Naive B cell (primary cell): ENCODE data around the gene ANO8. TPM values are rescaled to one million over a fixed set of nuclear protein-coding genes. Genes with fewer than 3 reads are reported as not detected.
A peak's percentile ranks its signal among the peaks of the same experiment; 100 is the strongest.

Experiments
- ATAC-seq, 2 donors: fragments of 150-1000 bp; cut with Tn5 transposase; 2 replicates each; pipeline ENCODE4 v1.10.0; 2021; ENCODE audit warnings: low read depth in 2 of 2, mild to moderate bottlenecking in 2 of 2, moderate library complexity in 2 of 2
- DNase-seq: peaks from one replicate; pipeline ENCODE4 v3.0.0; 2022
- H3K27ac Mint-ChIP-seq, 6 donors: one replicate each; pipeline ENCODE4 v1.8.0; 2020 to 2022; ENCODE audit warnings: mild to moderate bottlenecking in 6 of 6, mixed read lengths in 6 of 6, moderate library complexity in 5 of 6, inconsistent platforms in 2 of 6
- H3K27me3 Mint-ChIP-seq, 3 donors: one replicate each; pipeline ENCODE4 v1.8.0; 2021 to 2022; ENCODE audit warnings: mixed read lengths in 3 of 3, mild to moderate bottlenecking in 1 of 3
- H3K36me3 Mint-ChIP-seq, 2 donors: one replicate each; pipeline ENCODE4 v1.8.0; 2020 to 2022; ENCODE audit warnings: mixed read lengths in 2 of 2, inconsistent platforms in 1 of 2, mild to moderate bottlenecking in 1 of 2
- H3K4me1 Mint-ChIP-seq, 3 donors: one replicate each; pipeline ENCODE4 v1.8.0; 2020 to 2022; ENCODE audit warnings: mixed read lengths in 3 of 3, inconsistent platforms in 1 of 3, mild to moderate bottlenecking in 1 of 3, moderate library complexity in 1 of 3
- H3K4me3 Mint-ChIP-seq, 8 donors: one replicate each; pipeline ENCODE4 v1.8.0; 2020 to 2022; ENCODE audit warnings: mild to moderate bottlenecking in 8 of 8, mixed read lengths in 8 of 8, moderate library complexity in 8 of 8, inconsistent platforms in 2 of 8
- H3K9me3 Mint-ChIP-seq, 7 donors: one replicate each; pipeline ENCODE4 v1.8.0; 2020 to 2022; ENCODE audit warnings: mixed read lengths in 7 of 7, mild to moderate bottlenecking in 5 of 7, inconsistent platforms in 2 of 7, moderate library complexity in 1 of 7
- polyA plus RNA-seq, 6 donors: library from polyadenylated mRNA; unstranded; fragments of 300-500 nt; fragmentation: Illumina TruSeq; gene quantifications; one replicate each; pipeline ENCODE4 v1.2.3, GENCODE V29; 2021; ENCODE audit warnings: low read depth in 6 of 6

ANO8 gene
- polyA plus RNA-seq, 6 donors from 2014 or later = not detected

DNA sequence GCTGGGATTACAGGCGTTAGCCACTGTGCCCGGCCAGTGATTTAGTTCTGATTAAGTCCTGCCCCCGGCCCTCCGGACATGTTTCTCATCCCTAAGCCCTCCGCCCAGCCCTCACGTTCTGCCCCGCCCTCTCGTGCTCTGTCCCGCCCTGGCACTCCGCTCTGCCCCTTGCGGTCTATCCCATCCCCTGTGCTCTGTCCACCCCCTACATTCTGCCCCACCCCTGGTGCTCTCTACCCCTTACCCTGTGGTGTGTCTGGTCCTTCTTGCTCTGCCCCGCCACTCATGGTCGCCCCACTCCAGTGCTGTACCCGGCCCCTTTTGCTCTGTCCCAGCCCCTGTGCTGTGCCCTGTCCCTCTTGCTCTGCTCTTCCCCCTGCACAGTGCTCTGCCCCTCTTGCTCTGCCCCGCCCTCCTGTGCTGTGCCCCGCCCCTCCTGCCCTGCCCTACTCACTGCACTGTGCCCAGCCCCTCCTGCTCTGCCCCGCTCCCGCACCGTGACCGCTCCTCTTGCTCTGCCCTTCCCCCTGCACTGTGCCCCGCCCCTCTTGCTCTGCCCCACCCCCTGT lies 5.7 kb upstream of the ANO8 start:
- Mint-ChIP-seq H3K4me3 (peak overlapping the region in 3 of 8 donors; percentile 9 to 20 (median 15)), H3K9me3 (no peaks in the 10 kb centered on the region), H3K4me1 (peaks cover 12 to 25% (median 20%) of the 10 kb centered on the region in 3 donors), H3K36me3 (no peaks in the 10 kb centered on the region), H3K27me3 (no peaks in the 10 kb centered on the region), H3K27ac (no peak overlapping the region)
- ATAC-seq (no peak), DNase-seq (no peak)

DNA sequence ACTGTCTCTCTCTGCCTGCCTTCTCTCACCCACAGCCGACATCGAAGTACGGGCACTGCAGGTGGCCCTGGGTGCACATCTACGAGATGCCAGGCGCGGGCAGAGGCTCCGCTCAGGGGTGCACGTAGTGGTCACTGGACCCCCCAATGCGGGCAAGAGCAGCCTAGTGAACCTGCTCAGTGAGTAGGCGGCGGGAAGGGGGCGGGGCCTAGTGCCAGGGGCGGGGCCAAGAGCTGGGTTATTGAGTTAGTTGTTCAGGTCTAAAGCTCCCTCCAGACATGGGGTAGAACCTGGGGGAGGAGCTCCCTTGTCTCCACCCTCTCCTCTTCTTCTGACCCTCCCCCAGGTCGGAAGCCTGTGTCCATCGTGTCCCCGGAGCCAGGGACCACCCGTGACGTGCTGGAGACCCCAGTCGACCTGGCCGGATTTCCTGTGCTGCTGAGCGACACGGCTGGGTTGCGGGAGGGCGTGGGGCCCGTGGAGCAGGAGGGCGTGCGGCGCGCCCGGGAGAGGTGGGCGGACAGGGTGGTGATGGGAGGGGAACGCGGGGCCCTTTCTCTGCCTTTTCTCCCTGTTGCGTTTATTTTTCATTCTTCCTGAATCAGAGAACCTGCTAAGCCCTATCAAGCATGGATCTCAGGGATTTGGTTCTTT lies 4.6 kb upstream of the ANO8 start:
- H3K4me3 Mint-ChIP-seq = peak overlapping the region in 7 of 8 donors; percentile 60 to 97 (median 84)
- no peaks in the 10 kb centered on the region for H3K9me3 Mint-ChIP-seq
- H3K27me3 Mint-ChIP-seq = no peaks in the 10 kb centered on the region
- no peaks in the 10 kb centered on the region for H3K36me3 Mint-ChIP-seq
- H3K4me1 Mint-ChIP-seq = peaks cover 19 to 35% (median 27%) of the 10 kb centered on the region in 3 donors
- peak overlapping the region in 1 of 6 donors; percentile 22 for H3K27ac Mint-ChIP-seq
- DNase-seq (no peak), ATAC-seq (no peak)

DNA sequence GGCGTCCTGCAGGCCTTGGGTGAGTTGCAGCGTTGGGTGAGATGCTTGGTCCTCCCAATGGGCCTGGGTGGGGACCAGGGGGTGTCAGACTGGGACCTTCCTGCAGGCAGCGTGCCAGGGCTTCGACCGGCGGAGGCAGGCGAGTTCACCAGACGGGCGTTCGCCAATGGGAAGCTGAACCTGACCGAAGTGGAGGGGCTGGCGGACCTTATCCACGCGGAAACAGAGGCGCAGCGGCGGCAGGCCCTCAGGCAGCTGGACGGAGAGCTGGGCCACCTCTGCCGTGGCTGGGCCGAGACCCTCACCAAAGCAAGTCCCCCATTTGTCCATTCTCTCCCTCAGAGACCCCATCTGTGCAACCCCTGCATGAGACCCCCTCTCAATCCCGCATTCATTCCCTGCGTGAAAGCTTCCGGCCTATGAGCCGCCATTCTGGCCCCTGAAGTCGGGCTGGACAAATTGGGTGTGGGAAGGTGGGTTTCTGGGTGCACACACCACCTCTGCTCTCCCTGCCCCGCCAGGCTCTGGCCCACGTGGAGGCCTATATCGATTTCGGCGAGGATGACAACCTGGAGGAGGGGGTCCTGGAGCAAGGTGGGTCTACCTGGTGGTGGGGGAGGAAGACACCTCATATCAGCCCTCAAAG lies 3.9 kb upstream of the ANO8 start:
- Mint-ChIP-seq H3K9me3 (no peaks in the 10 kb centered on the region), H3K27me3 (peaks cover 0 to 6% (median 6%) of the 10 kb centered on the region in 3 donors), H3K36me3 (no peaks in the 10 kb centered on the region), H3K27ac (peak overlapping the region in 1 of 6 donors; percentile 60), H3K4me1 (peaks cover 23 to 40% (median 32%) of the 10 kb centered on the region in 3 donors), H3K4me3 (peak overlapping the region; percentile 80 to 99 (median 96))
- ATAC-seq = no peak
- no peak for DNase-seq

DNA sequence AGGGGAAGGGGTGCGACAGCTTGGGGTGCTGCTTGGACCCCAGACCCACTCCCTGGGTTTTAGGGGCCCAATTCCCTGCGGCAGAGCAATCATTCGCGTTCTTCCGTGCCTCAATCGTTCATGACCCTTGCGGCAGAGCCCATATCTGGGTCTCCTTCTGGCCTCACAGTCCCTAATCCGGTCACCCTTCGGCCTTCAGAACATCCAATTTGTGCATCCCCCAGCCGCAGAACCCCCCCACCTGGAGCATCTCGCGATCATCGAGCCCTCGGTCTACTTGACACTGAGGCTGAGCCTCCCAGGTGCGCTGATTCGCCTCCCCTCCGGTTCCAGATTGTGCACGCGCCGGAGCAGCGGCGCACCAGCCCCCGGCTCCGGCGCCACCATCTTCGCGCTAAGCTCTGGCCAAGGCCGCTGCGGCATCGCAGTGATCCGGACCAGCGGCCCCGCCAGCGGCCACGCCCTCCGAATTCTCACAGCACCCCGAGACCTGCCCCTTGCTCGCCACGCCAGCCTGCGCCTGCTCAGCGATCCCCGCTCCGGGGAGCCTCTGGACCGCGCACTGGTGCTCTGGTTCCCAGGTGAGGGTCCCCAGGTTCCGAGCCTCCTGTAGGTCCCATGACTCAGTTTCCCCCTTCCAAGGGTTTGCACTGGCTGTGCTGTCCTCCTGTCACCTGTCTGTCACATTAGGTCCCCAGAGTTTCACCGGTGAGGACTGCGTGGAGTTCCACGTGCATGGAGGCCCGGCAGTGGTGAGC lies 3.2 kb upstream of the ANO8 start:
- Mint-ChIP-seq H3K36me3 (no peaks in the 10 kb centered on the region), H3K9me3 (no peaks in the 10 kb centered on the region), H3K4me1 (peaks cover 23 to 41% (median 31%) of the 10 kb centered on the region in 3 donors), H3K4me3 (peak overlapping the region; percentile 85 to 99 (median 96)), H3K27ac (peak overlapping the region; percentile 41 to 97 (median 84)), H3K27me3 (peaks cover 0 to 8% (median 7%) of the 10 kb centered on the region in 3 donors)
- DNase-seq (no peak), ATAC-seq (peak in 1 of 2 donors; percentile 3)

DNA sequence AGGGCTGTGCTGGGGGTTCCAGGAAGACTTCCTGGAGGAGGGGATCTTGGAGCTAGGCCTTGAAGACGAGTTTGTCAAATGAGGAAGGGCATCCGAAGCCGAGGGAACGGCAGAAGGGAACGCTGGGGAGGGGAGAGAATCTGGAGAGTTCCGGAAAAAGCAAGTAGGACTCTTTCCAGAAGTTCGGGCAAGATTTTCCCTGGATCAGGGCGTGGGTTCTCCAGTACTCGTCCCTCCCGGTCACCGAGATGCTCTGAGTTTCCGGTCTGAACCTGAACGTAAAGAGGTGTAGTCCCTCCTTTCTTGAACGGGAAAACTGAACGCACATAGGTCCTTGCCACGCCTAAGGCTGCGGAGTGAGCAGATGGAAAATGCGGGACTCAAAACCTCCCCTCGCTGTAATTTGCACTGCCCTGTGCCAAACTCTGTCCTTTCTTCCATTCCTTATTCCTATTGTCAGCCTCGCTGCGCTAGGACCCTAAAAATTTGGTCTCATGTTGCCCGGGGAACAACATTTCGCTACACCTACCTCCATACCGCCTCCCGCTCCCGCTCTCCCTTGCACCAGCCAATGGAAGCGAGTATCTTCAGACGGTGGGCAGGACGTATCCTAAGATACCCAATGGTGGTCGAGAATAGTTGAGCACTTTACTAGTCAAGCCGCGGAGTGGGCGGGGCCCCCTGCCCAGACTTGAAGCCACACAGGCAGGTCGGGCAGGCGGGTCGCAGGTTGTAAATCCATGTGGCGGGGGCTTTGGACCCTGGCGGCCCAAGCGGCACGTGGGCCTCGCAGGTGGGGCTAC lies 2.4 kb upstream of the ANO8 start, which contains the start of gene GTPBP3:
GTPBP3 (plus strand) TSS at position 682 of the 803 bp plus-strand sequence; CDS start at position 741, 59 bp downstream.
- Mint-ChIP-seq H3K4me3 (peak within 1 kb of the TSS; percentile 85 to 99 (median 96)), H3K9me3 (no peaks in the 10 kb centered on the region), H3K36me3 (no peaks in the 10 kb centered on the region), H3K27ac (peak within 1 kb of the TSS; percentile 70 to 97 (median 90)), H3K4me1 (peaks cover 23 to 41% (median 29%) of the 10 kb centered on the region in 3 donors), H3K27me3 (peaks cover 0 to 11% (median 8%) of the 10 kb centered on the region in 3 donors)
- DNase-seq = peak; percentile 96
- peak; percentile 85 to 88 for ATAC-seq

DNA sequence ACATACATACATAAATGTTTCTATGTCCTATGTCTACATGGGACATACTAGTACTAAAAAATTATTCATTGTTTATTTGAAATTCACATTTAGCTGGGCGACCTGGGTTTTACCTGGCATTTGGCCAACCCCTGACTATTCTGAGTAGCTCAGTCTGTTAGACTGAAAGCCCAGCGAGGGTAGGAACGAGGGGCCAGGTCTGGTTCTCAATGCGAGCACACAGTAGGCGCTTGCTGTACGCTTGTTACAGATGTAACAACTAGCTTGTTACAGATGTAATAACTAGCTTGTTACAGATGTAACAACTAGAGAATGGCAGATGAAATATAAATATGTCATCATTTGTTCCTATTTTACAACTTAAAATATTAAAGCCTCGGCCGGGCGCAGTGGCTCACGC lies 920 bp upstream of the ANO8 start:
- no peaks in the 10 kb centered on the region for H3K36me3 Mint-ChIP-seq
- peak overlapping the region in 7 of 8 donors; percentile 56 to 96 (median 92) for H3K4me3 Mint-ChIP-seq
- H3K4me1 Mint-ChIP-seq = peaks cover 26 to 41% (median 31%) of the 10 kb centered on the region in 3 donors
- no peak overlapping the region for H3K27ac Mint-ChIP-seq
- ATAC-seq (no peak), DNase-seq (no peak)
- no peaks in the 10 kb centered on the region for H3K9me3 Mint-ChIP-seq
- peaks cover 0 to 18% (median 12%) of the 10 kb centered on the region in 3 donors for H3K27me3 Mint-ChIP-seq

DNA sequence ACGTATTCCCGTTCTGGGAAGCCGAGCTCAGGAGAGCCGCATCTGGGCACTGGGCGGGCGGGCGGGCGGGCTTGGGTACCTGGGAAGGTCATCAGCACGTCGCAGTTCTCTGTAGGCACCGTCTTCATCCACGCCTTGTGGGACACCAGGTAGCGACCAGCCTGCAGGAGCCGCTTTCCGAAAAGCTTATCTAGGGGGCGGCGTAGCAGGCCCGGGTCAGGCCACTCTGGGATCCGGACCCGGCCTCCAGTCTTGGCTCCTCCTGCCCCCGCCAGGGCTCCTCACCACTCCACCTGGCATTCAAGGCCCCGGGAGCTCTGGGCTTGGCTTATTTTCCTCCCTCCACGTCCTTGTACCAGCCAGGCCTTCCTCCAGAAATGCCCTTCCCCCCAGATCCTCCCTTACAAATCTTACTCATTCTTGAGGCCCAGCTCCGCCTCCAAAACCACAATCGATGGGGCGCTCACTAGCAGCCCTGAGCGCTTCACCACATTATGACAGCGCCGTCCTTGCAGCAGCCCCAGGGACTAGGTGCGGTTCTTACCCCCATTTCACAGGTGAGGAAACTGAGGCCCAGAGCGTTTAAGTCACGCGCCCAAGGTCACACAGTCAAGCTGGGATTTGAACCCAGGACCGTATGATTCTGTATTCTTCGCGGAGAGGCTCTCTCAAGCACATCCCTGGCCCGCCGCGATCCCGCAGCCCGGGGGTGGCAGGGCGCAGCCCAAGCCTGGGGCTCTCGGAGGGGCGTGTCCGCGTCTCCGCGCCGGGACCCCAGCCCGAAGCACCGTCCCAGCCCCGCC lies 843 bp downstream of the ANO8 start:
- Mint-ChIP-seq H3K4me3 (peak overlapping the region; percentile 80 to 90 (median 84)), H3K27ac (peak overlapping the region in 5 of 6 donors; percentile 2 to 78 (median 70))

DNA sequence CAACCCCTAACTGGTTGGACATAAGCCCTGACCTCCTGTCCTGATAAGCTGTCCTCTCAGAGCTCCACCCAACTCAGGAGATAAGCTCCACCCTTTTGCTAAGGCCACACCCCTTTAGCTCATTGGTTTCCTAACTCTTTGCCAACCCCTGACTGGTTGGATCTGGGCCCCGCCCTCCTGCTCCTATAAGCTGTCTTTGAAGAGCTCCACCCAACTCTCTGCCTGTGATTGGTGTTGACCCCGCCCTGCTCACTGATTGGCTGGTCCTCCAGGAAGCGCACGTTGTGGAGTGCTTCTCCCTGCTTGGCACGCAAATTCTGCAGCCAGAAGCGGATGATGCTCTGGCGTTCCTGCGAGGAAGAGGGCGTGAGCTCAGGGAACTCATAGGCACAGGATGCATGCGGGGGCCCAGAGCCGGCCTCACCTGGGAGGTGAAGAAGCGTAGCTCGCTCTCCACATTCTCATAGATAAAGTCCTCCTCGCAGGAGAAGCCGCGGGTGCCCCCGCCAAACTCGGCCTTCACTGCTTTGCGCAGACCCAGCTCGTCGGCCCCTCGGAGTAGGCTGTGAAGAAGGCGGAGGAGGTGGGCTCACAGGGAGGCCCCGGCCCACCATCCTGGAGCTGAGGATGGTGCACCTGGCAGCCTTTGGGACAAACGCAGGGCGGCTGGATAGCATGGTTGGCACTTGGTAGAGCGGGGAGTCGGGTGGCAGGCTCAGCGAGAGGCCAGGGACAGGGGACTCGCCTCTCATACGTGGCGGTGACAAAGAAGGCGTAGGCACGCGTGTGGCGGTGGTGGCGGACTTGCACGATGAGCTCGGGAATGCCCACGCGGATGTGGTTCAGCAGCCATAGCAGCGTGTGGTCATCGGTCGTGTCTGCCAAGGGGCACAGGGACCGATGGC lies 1.7 kb downstream of the ANO8 start:
- H3K9me3 Mint-ChIP-seq = no peaks in the 10 kb centered on the region
- H3K27ac Mint-ChIP-seq = no peak overlapping the region
- no peak for DNase-seq

More for the DNA sequence above, 843 bp downstream of the ANO8 start:
- no peaks in the 10 kb centered on the region for H3K9me3 Mint-ChIP-seq
- H3K36me3 Mint-ChIP-seq = no peaks in the 10 kb centered on the region
- peaks cover 30 to 45% (median 34%) of the 10 kb centered on the region in 3 donors for H3K4me1 Mint-ChIP-seq
- DNase-seq = peak; percentile 48
- H3K27me3 Mint-ChIP-seq = peaks cover 0 to 21% (median 16%) of the 10 kb centered on the region in 3 donors
- peak in 1 of 2 donors; percentile 7 for ATAC-seq

DNA sequence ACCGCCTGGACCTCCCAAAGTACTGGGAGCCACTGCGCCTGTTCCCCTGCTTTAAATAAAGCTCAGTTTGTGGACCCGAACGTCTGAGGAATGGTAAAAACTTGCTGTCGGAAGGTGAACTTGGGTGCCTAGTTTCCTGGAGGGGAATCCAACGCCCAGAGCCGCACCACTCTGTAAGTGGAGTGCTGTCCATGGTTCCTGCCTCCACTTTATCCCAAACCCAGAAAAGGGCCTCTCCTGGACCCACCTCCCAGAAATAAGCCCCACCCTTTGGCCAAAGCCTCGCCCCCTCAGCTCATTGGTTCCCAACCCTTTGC lies 2.3 kb downstream of the ANO8 start:
- H3K27ac Mint-ChIP-seq = no peak overlapping the region
- no peaks in the 10 kb centered on the region for H3K36me3 Mint-ChIP-seq
- DNase-seq (no peak), ATAC-seq (no peak)
- peaks cover 0 to 21% (median 16%) of the 10 kb centered on the region in 3 donors for H3K27me3 Mint-ChIP-seq
- H3K4me1 Mint-ChIP-seq = peaks cover 31 to 37% (median 31%) of the 10 kb centered on the region in 3 donors
- no peaks in the 10 kb centered on the region for H3K9me3 Mint-ChIP-seq
- H3K4me3 Mint-ChIP-seq = peak overlapping the region in 3 of 8 donors; percentile 47 to 75 (median 51)

More for the DNA sequence above, 1.7 kb downstream of the ANO8 start:
- H3K36me3 Mint-ChIP-seq = no peaks in the 10 kb centered on the region
- H3K4me1 Mint-ChIP-seq = peaks cover 30 to 36% (median 34%) of the 10 kb centered on the region in 3 donors
- peaks cover 0 to 21% (median 16%) of the 10 kb centered on the region in 3 donors for H3K27me3 Mint-ChIP-seq
- ATAC-seq = no peak
- H3K4me3 Mint-ChIP-seq = peak overlapping the region in 7 of 8 donors; percentile 25 to 75 (median 53)

DNA sequence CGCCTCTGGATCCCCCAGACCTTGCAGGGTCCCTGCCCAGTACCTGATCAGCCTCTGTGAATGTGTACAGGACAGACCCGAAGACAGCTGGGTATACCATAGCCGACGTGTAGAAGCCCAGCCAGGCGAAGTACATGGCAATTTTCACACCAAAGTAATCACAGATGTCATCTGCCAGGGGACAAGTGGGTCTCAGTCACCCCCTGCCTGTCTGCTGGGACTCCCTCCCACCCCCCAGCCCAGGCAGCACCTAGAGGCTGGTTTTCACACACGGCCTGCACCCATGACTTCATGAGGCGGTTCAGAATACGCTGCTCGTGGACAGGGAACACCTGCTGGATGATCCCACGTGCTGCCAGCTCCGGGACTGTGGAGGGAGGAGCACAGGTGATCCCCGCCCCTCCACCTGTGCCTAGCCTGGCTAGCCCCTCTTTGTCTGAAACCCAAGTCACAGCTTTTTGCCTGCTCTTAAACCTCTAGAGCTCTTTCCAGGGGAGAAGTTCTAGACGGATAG lies 3.6 kb downstream of the ANO8 start:
- no peak overlapping the region for H3K27ac Mint-ChIP-seq
- ATAC-seq (no peak), DNase-seq (no peak)
- peaks cover 22 to 28% (median 23%) of the 10 kb centered on the region in 3 donors for H3K4me1 Mint-ChIP-seq
- H3K27me3 Mint-ChIP-seq = peaks cover 0 to 21% (median 16%) of the 10 kb centered on the region in 3 donors
- no peaks in the 10 kb centered on the region for H3K9me3 Mint-ChIP-seq
- H3K4me3 Mint-ChIP-seq = peak overlapping the region in 4 of 8 donors; percentile 44 to 59 (median 54)
- no peaks in the 10 kb centered on the region for H3K36me3 Mint-ChIP-seq
